Endothelial cell (in vitro differentiated cells): ENCODE data around the gene DHX40. TPM values are rescaled to one million over a fixed set of nuclear protein-coding genes. Genes with fewer than 3 reads are reported as not detected.
A peak's percentile ranks its signal among the peaks of the same experiment; 100 is the strongest.
"Not testable (repeated sequence)": the region's sequence is repeated elsewhere in the genome, so short reads cannot be mapped to it uniquely, and the experiment has no call there.

Experiments
- DNase-seq: peaks from one replicate; pipeline ENCODE4 v3.0.0; 2021; ENCODE audit warnings: low spot score
- H3K27ac Mint-ChIP-seq: one replicate; pipeline ENCODE4 v1.8.0; 2021; ENCODE audit warnings: mixed read lengths, inconsistent platforms; ENCODE audit not compliant: unreplicated experiment
- H3K27me3 Mint-ChIP-seq: one replicate; pipeline ENCODE4 v1.8.0; 2021; ENCODE audit warnings: mild to moderate bottlenecking, moderate library complexity, mixed read lengths, inconsistent platforms; ENCODE audit not compliant: unreplicated experiment
- H3K36me3 Mint-ChIP-seq: one replicate; pipeline ENCODE4 v1.8.0; 2021; ENCODE audit warnings: mild to moderate bottlenecking, low read depth, mixed read lengths, inconsistent platforms; ENCODE audit not compliant: unreplicated experiment
- H3K4me1 Mint-ChIP-seq: one replicate; pipeline ENCODE4 v1.8.0; 2021; ENCODE audit warnings: mild to moderate bottlenecking, mixed read lengths, inconsistent platforms; ENCODE audit not compliant: unreplicated experiment
- H3K4me3 Mint-ChIP-seq: one replicate; pipeline ENCODE4 v1.8.0; 2021; ENCODE audit warnings: mild to moderate bottlenecking, mixed read lengths, inconsistent platforms; ENCODE audit not compliant: unreplicated experiment
- H3K9me3 Mint-ChIP-seq: one replicate; pipeline ENCODE4 v1.8.0; 2021; ENCODE audit warnings: mixed read lengths, inconsistent platforms; ENCODE audit not compliant: unreplicated experiment
- CTCF ChIP-seq: fragments of 200-600 bp; sonication (generic); IDR thresholded peaks from one replicate; pipeline ENCODE4 v1.5.0; 2021; ENCODE audit warnings: antibody characterized with exemption; ENCODE audit not compliant: unreplicated experiment
- total RNA-seq: library from RNA; stranded (reverse); fragmentation: NEBNext Ultra II Directional; extraction: Animal tissue kit (Norgen Biotek cat#: 25700); gene quantifications from one replicate; pipeline ENCODE4 v1.2.1, GENCODE V29; 2021; ENCODE audit not compliant: unreplicated experiment

The DHX40 gene
- total RNA-seq, 1 donor from 2014 or later, result 26.3 TPM

GRCh38 chr17:59647288-59647687 lies 81.9 kb downstream of the DHX40 start:
- TF ChIP-seq CTCF, result no peak
- Mint-ChIP-seq H3K27ac (no peak overlapping the region), H3K4me1 (peaks cover 14% of the 10 kb centered on the region), H3K4me3 (no peak overlapping the region), H3K36me3 (peaks cover 23% of the 10 kb centered on the region), H3K27me3 (peaks cover 1% of the 10 kb centered on the region), H3K9me3 (no peaks in the 10 kb centered on the region)
- no peak for DNase-seq

GRCh38 chr17:59649886-59650285 lies 84.5 kb downstream of the DHX40 start:
- Mint-ChIP-seq H3K27me3 (peaks cover 1% of the 10 kb centered on the region), H3K4me1 (peaks cover 10% of the 10 kb centered on the region), H3K9me3 (no peaks in the 10 kb centered on the region), H3K4me3 (no peak overlapping the region), H3K36me3 (peaks cover 33% of the 10 kb centered on the region), H3K27ac (no peak overlapping the region)
- DNase-seq, result no peak
- no peak for TF ChIP-seq CTCF

GRCh38 chr17:59650642-59651041 lies 85.2 kb downstream of the DHX40 start:
- Mint-ChIP-seq H3K4me3 (no peak overlapping the region), H3K36me3 (peaks cover 38% of the 10 kb centered on the region), H3K4me1 (peaks cover 10% of the 10 kb centered on the region), H3K27me3 (peaks cover 1% of the 10 kb centered on the region), H3K9me3 (no peaks in the 10 kb centered on the region), H3K27ac (no peak overlapping the region)
- DNase-seq, result no peak
- no peak for TF ChIP-seq CTCF

GRCh38 chr17:59651346-59651745 lies 85.9 kb downstream of the DHX40 start:
- Mint-ChIP-seq H3K27me3 (peaks cover 1% of the 10 kb centered on the region), H3K4me3 (no peak overlapping the region), H3K36me3 (peaks cover 38% of the 10 kb centered on the region), H3K4me1 (peaks cover 7% of the 10 kb centered on the region), H3K27ac (no peak overlapping the region), H3K9me3 (no peaks in the 10 kb centered on the region)
- DNase-seq, result no peak
- TF ChIP-seq CTCF, result no peak

- peaks cover 1% of the 10 kb centered on the region for H3K27me3 Mint-ChIP-seq
- no peak for TF ChIP-seq CTCF
- no peaks in the 10 kb centered on the region for H3K4me1 Mint-ChIP-seq
- peaks cover 38% of the 10 kb centered on the region for H3K36me3 Mint-ChIP-seq
- H3K27ac Mint-ChIP-seq, result no peak overlapping the region
- H3K9me3 Mint-ChIP-seq, result no peaks in the 10 kb centered on the region
- peak overlapping the region; percentile 85 for H3K4me3 Mint-ChIP-seq
- DNase-seq, result no peak
Observed at GRCh38 chr17:59652119-59652518, 86.7 kb downstream of the DHX40 start.

- not testable (repeated sequence) for H3K9me3 Mint-ChIP-seq, H3K4me3 Mint-ChIP-seq, H3K27ac Mint-ChIP-seq, H3K27me3 Mint-ChIP-seq, DNase-seq, H3K4me1 Mint-ChIP-seq
- H3K36me3 Mint-ChIP-seq, result peaks cover 34% of the 10 kb centered on the region
Observed at GRCh38 chr17:59656624-59657023, 91.2 kb downstream of the DHX40 start.
